ENCODE results near the gene SLC29A2.

- TF ChIP-seq CTCF (conservative IDR thresholded peaks at IDR 0.05 in 1 of 2, IDR thresholded peaks at IDR 0.05 in 1 of 2; ENCODE audit: extremely low read depth in 1 of 2, insufficient read depth in 1 of 2, low read depth in 1 of 2, low read length in 2 of 2) = no peak
- TF ChIP-seq EZH2 (IDR thresholded peaks at IDR 0.05; ENCODE audit: borderline replicate concordance, low read length) = no peak
Observed at GRCh38 chr11:66337103-66337899, 34.3 kb downstream of the SLC29A2 start.
